ENCODE data around the gene KDM3A.

KDM3A gene

GRCh38 chr2:86414996-86415395 is 26.2 kb upstream of the KDM3A start:
- Mint-ChIP-seq H3K4me3 (no peak overlapping the region), H3K4me1 (ENCODE audit: low read depth) (peaks cover 3% of the 10 kb centered on the region), H3K27ac (no peak overlapping the region), H3K27me3 (peaks cover 28% of the 10 kb centered on the region), H3K9me3 (peaks cover 10% of the 10 kb centered on the region), H3K36me3 (ENCODE audit: low read depth) (peaks cover 4% of the 10 kb centered on the region)

GRCh38 chr2:86416146-86416545 is 25.0 kb upstream of the KDM3A start:
- Mint-ChIP-seq H3K9me3 (peaks cover 8% of the 10 kb centered on the region), H3K27ac (no peak overlapping the region), H3K4me3 (no peak overlapping the region), H3K36me3 (ENCODE audit: low read depth) (peaks cover 4% of the 10 kb centered on the region), H3K27me3 (peaks cover 31% of the 10 kb centered on the region), H3K4me1 (ENCODE audit: low read depth) (peaks cover 3% of the 10 kb centered on the region)

- Mint-ChIP-seq H3K4me3 (no peak overlapping the region), H3K9me3 (peaks cover under 1% of the 10 kb centered on the region), H3K27ac (no peak overlapping the region), H3K4me1 (ENCODE audit: low read depth) (peaks cover 3% of the 10 kb centered on the region), H3K27me3 (peaks cover 33% of the 10 kb centered on the region), H3K36me3 (ENCODE audit: low read depth) (peaks cover under 1% of the 10 kb centered on the region)
Measured at GRCh38 chr2:86417961-86418360, 23.2 kb upstream of the KDM3A start.

- Mint-ChIP-seq H3K36me3 (ENCODE audit: low read depth) (no peaks in the 10 kb centered on the region), H3K27ac (no peak overlapping the region), H3K4me3 (no peak overlapping the region), H3K9me3 (no peaks in the 10 kb centered on the region), H3K4me1 (ENCODE audit: low read depth) (no peaks in the 10 kb centered on the region), H3K27me3 (peaks cover 40% of the 10 kb centered on the region)
Measured at GRCh38 chr2:86420913-86421312, 20.3 kb upstream of the KDM3A start.

- H3K27ac Mint-ChIP-seq: no peak overlapping the region
- H3K36me3 Mint-ChIP-seq (ENCODE audit: low read depth): no peaks in the 10 kb centered on the region
- H3K4me1 Mint-ChIP-seq (ENCODE audit: low read depth): no peaks in the 10 kb centered on the region
- H3K4me3 Mint-ChIP-seq: no peak overlapping the region
- peaks cover 5% of the 10 kb centered on the region for H3K9me3 Mint-ChIP-seq
- peaks cover 38% of the 10 kb centered on the region for H3K27me3 Mint-ChIP-seq
Measured at GRCh38 chr2:86426271-86426670, 14.9 kb upstream of the KDM3A start.

- H3K4me1 Mint-ChIP-seq (ENCODE audit: low read depth): no peaks in the 10 kb centered on the region
- H3K9me3 Mint-ChIP-seq: peaks cover 5% of the 10 kb centered on the region
- no peak overlapping the region for H3K4me3 Mint-ChIP-seq
- peaks cover 20% of the 10 kb centered on the region for H3K27me3 Mint-ChIP-seq
- no peak overlapping the region for H3K27ac Mint-ChIP-seq
- H3K36me3 Mint-ChIP-seq (ENCODE audit: low read depth): no peaks in the 10 kb centered on the region
Measured at GRCh38 chr2:86429335-86429734, 11.8 kb upstream of the KDM3A start.

- H3K36me3 Mint-ChIP-seq (ENCODE audit: low read depth): no peaks in the 10 kb centered on the region
- peaks cover 5% of the 10 kb centered on the region for H3K9me3 Mint-ChIP-seq
- no peak overlapping the region for H3K27ac Mint-ChIP-seq
- no peak overlapping the region for H3K4me3 Mint-ChIP-seq
- no peaks in the 10 kb centered on the region for H3K4me1 Mint-ChIP-seq (ENCODE audit: low read depth)
- H3K27me3 Mint-ChIP-seq: peaks cover 12% of the 10 kb centered on the region
Measured at GRCh38 chr2:86430368-86430767, 10.8 kb upstream of the KDM3A start.

- H3K27me3 Mint-ChIP-seq: peaks cover 7% of the 10 kb centered on the region
- no peak overlapping the region for H3K4me3 Mint-ChIP-seq
- no peaks in the 10 kb centered on the region for H3K4me1 Mint-ChIP-seq (ENCODE audit: low read depth)
- no peak overlapping the region for H3K27ac Mint-ChIP-seq
- no peaks in the 10 kb centered on the region for H3K36me3 Mint-ChIP-seq (ENCODE audit: low read depth)
- H3K9me3 Mint-ChIP-seq: peaks cover 13% of the 10 kb centered on the region
Measured at GRCh38 chr2:86433137-86433536, 8.0 kb upstream of the KDM3A start.

GRCh38 chr2:86434290-86434689 is 6.9 kb upstream of the KDM3A start:
- Mint-ChIP-seq H3K4me1 (ENCODE audit: low read depth) (no peaks in the 10 kb centered on the region), H3K4me3 (no peak overlapping the region), H3K27me3 (peaks cover 7% of the 10 kb centered on the region), H3K9me3 (peaks cover 15% of the 10 kb centered on the region), H3K27ac (no peak overlapping the region), H3K36me3 (ENCODE audit: low read depth) (peaks cover 3% of the 10 kb centered on the region)

- Mint-ChIP-seq H3K4me3 (no peak overlapping the region), H3K27me3 (peaks cover 3% of the 10 kb centered on the region), H3K27ac (no peak overlapping the region), H3K36me3 (ENCODE audit: low read depth) (peaks cover 15% of the 10 kb centered on the region), H3K4me1 (ENCODE audit: low read depth) (peaks cover 5% of the 10 kb centered on the region), H3K9me3 (peaks cover 22% of the 10 kb centered on the region)
Measured at GRCh38 chr2:86435531-86435930, 5.6 kb upstream of the KDM3A start.

GRCh38 chr2:86436328-86436727 is 4.8 kb upstream of the KDM3A start:
- H3K27me3 Mint-ChIP-seq: peaks cover 3% of the 10 kb centered on the region
- H3K27ac Mint-ChIP-seq: no peak overlapping the region
- H3K4me3 Mint-ChIP-seq: no peak overlapping the region
- peaks cover 22% of the 10 kb centered on the region for H3K9me3 Mint-ChIP-seq
- H3K36me3 Mint-ChIP-seq (ENCODE audit: low read depth): peaks cover 21% of the 10 kb centered on the region
- peaks cover 10% of the 10 kb centered on the region for H3K4me1 Mint-ChIP-seq (ENCODE audit: low read depth)

GRCh38 chr2:86439879-86440630 is 1.1 kb upstream of the KDM3A start:
- Mint-ChIP-seq H3K4me1 (ENCODE audit: low read depth) (peaks cover 41% of the 10 kb centered on the region), H3K36me3 (ENCODE audit: low read depth) (peaks cover 47% of the 10 kb centered on the region), H3K27me3 (peaks cover 3% of the 10 kb centered on the region), H3K9me3 (peaks cover 22% of the 10 kb centered on the region), H3K27ac (peak overlapping the region; percentile 100), H3K4me3 (peak overlapping the region; percentile 86)

- peaks cover 55% of the 10 kb centered on the region for H3K4me1 Mint-ChIP-seq (ENCODE audit: low read depth)
- peak overlapping the region; percentile 93 for H3K4me3 Mint-ChIP-seq
- peaks cover 22% of the 10 kb centered on the region for H3K9me3 Mint-ChIP-seq
- peak overlapping the region; percentile 100 for H3K27ac Mint-ChIP-seq
- peaks cover 61% of the 10 kb centered on the region for H3K36me3 Mint-ChIP-seq (ENCODE audit: low read depth)
- H3K27me3 Mint-ChIP-seq: peaks cover 3% of the 10 kb centered on the region
Measured at GRCh38 chr2:86441392-86441881, 266 bp downstream of the KDM3A start.

- Mint-ChIP-seq H3K27me3 (no peaks in the 10 kb centered on the region), H3K4me3 (peak overlapping the region; percentile 93), H3K9me3 (peaks cover 18% of the 10 kb centered on the region), H3K4me1 (ENCODE audit: low read depth) (peaks cover 62% of the 10 kb centered on the region), H3K27ac (peak overlapping the region; percentile 96), H3K36me3 (ENCODE audit: low read depth) (peaks cover 62% of the 10 kb centered on the region)
Measured at GRCh38 chr2:86441882-86442641, 891 bp downstream of the KDM3A start.

- H3K27ac Mint-ChIP-seq: peak overlapping the region; percentile 96
- no peaks in the 10 kb centered on the region for H3K27me3 Mint-ChIP-seq
- H3K36me3 Mint-ChIP-seq (ENCODE audit: low read depth): peaks cover 66% of the 10 kb centered on the region
- peaks cover 14% of the 10 kb centered on the region for H3K9me3 Mint-ChIP-seq
- peak overlapping the region; percentile 93 for H3K4me3 Mint-ChIP-seq
- H3K4me1 Mint-ChIP-seq (ENCODE audit: low read depth): peaks cover 67% of the 10 kb centered on the region
Measured at GRCh38 chr2:86442642-86443005, 1.5 kb downstream of the KDM3A start.

All from stimulated activated naive CD8-positive, alpha-beta T cell treated with anti-CD3 and anti-CD28 coated beads, Interleukin-15, Interleukin-2, amounts not matched to agents 100 ng/mL and 50 ng/mL, for 24 hours (primary cell).